Loucy (cell line): ENCODE results near the gene GSG1L.

Source experiments
- H2AFZ ChIP-seq: fragments of 200-600 bp; sonication (generic); 2 replicates; pipeline ENCODE4 v1.6.0; 2016; ENCODE audit warnings: antibody characterized with exemption, mild to moderate bottlenecking, low read length, moderate library complexity
- H3F3A ChIP-seq: fragments of 200-600 bp; 2 replicates; pipeline ENCODE4 v1.6.0; 2016; ENCODE audit warnings: antibody characterized with exemption, low read depth, mild to moderate bottlenecking
- H3K27me3 ChIP-seq: fragments of 200-600 bp; sonication (generic); 2 replicates; pipeline ENCODE4 v1.6.1; 2014; ENCODE audit warnings: low read length, mild to moderate bottlenecking; ENCODE audit not compliant: insufficient read depth, poor library complexity, severe bottlenecking
- H3K36me3 ChIP-seq: fragments of 200-600 bp; sonication (generic); 2 replicates; pipeline ENCODE4 v1.6.1; 2016; ENCODE audit warnings: low read length; ENCODE audit not compliant: insufficient read depth
- H3K4me1 ChIP-seq: fragments of 200-600 bp; sonication (generic); 2 replicates; pipeline ENCODE4 v1.5.1; 2014; ENCODE audit warnings: low read length, mild to moderate bottlenecking; ENCODE audit not compliant: insufficient read depth, poor library complexity, severe bottlenecking
- H3K4me2 ChIP-seq: fragments of 200-600 bp; sonication (generic); 2 replicates; pipeline ENCODE4 v1.6.0; 2014; ENCODE audit warnings: antibody characterized with exemption, low read length, low read depth, mild to moderate bottlenecking; ENCODE audit not compliant: poor library complexity, severe bottlenecking
- H3K4me3 ChIP-seq: fragments of 200-600 bp; sonication (generic); 2 replicates; pipeline ENCODE4 v1.5.1; 2014; ENCODE audit warnings: low read length, mild to moderate bottlenecking, mixed read lengths; ENCODE audit not compliant: poor library complexity, severe bottlenecking
- H3K79me2 ChIP-seq: fragments of 200-600 bp; sonication (generic); 2 replicates; pipeline ENCODE4 v1.6.1; 2014; ENCODE audit warnings: low read length; ENCODE audit not compliant: insufficient read depth
- H3K9ac ChIP-seq: fragments of 200-600 bp; sonication (generic); 2 replicates; pipeline ENCODE4 v1.6.0; 2014; ENCODE audit warnings: mild to moderate bottlenecking, low read depth, low read length, moderate library complexity; ENCODE audit not compliant: poor library complexity, severe bottlenecking
- H3K9me2 ChIP-seq: fragments of 200-600 bp; sonication (generic); replicated peaks from 2 replicates; pipeline ENCODE4 v1.6.1; 2016; ENCODE audit warnings: low read depth, low read length, mixed read lengths
- H3K9me3 ChIP-seq: fragments of 200-600 bp; sonication (generic); 2 replicates; pipeline ENCODE4 v1.6.1; 2014; ENCODE audit warnings: mild to moderate bottlenecking, antibody characterized with exemption, low read length, low read depth; ENCODE audit not compliant: insufficient read depth
- H4K20me1 ChIP-seq: fragments of 200-600 bp; sonication (generic); 2 replicates; pipeline ENCODE4 v1.6.0; 2014; ENCODE audit warnings: antibody characterized with exemption, low read length, mild to moderate bottlenecking; ENCODE audit not compliant: insufficient read depth, poor library complexity, severe bottlenecking
- EZH2phosphoT487 ChIP-seq: fragments of 200-600 bp; IDR thresholded peaks from 2 replicates; pipeline ENCODE4 v1.6.1; 2018; ENCODE audit warnings: antibody characterized with exemption, mild to moderate bottlenecking, moderate library complexity, borderline replicate concordance
- TF ChIP-seq, protein P1 (sequence below): fragments of 200-600 bp; sonication (generic); conservative IDR thresholded peaks from 2 replicates; pipeline ENCODE4 v1.5.1; 2014; ENCODE audit warnings: mild to moderate bottlenecking, antibody characterized with exemption, low read length

Gene GSG1L

DNA sequence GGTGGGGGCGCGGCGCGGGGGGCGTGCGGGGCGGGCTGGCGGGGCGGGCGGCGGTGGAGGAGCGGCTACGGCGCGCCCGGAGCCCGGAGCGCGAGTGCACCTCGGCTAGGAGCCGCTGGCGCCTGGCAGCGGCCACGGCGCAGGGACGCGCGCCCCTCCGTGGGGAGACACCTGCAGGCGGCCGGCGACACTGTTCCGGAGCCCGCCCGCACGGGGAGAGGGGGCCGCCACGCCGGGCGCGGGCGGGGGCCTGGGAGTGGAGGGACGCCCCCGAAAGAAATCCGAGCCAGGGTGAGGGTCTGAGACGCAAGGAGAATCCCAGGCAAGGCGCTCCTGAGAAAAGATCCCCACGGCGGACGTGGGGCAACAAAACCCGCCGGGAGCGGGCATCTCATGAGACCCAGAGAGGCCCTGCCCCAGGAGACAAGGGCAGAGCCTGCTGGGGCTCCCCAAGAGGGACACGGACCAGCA, at the start of gene GSG1L:
Gene GSG1L, minus strand, starts transcription at position 124 of the 471 bp plus-strand sequence. CDS start 290 bp downstream, outside the sequence.
- no peaks in the 10 kb centered on the region for H3K9me2 ChIP-seq
- H3F3A ChIP-seq: no peaks in the 10 kb centered on the region
- no peak within 1 kb of the TSS for H3K9ac ChIP-seq
- no peak within 1 kb of the TSS for H3K4me2 ChIP-seq
- no peaks in the 10 kb centered on the region for H4K20me1 ChIP-seq
- H2AFZ ChIP-seq: no peak within 1 kb of the TSS
- TF ChIP-seq EZH2phosphoT487: no peak
- TF ChIP-seq, protein P1, sequence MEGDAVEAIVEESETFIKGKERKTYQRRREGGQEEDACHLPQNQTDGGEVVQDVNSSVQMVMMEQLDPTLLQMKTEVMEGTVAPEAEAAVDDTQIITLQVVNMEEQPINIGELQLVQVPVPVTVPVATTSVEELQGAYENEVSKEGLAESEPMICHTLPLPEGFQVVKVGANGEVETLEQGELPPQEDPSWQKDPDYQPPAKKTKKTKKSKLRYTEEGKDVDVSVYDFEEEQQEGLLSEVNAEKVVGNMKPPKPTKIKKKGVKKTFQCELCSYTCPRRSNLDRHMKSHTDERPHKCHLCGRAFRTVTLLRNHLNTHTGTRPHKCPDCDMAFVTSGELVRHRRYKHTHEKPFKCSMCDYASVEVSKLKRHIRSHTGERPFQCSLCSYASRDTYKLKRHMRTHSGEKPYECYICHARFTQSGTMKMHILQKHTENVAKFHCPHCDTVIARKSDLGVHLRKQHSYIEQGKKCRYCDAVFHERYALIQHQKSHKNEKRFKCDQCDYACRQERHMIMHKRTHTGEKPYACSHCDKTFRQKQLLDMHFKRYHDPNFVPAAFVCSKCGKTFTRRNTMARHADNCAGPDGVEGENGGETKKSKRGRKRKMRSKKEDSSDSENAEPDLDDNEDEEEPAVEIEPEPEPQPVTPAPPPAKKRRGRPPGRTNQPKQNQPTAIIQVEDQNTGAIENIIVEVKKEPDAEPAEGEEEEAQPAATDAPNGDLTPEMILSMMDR: no peak
- H3K79me2 ChIP-seq: no peaks in the 10 kb centered on the region
- no peaks in the 10 kb centered on the region for H3K9me3 ChIP-seq
- no peak within 1 kb of the TSS for H3K4me3 ChIP-seq
- H3K27me3 ChIP-seq: no peaks in the 10 kb centered on the region
- H3K36me3 ChIP-seq: no peaks in the 10 kb centered on the region
- H3K4me1 ChIP-seq: no peaks in the 10 kb centered on the region

DNA sequence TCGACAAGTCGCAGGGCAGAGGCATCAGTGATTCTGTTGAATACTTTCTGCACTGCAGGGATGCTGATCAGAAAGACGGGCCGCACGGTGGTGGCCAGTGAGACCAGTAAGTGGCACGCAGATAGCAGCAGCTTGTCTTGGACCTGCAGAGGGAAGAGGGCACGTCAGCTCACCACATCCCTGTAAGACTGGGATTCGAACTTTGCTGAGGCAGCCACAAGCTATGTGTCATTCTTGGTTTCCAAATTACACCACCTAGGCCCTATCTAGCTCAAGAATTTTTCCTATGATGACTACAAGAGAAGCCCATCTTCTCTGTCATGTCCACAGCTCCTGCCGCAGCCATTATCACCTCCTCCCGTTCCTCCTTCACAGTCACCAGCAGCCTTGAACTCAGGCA, 49.4 kb upstream of the GSG1L start:
- H3K4me1 ChIP-seq: no peaks in the 10 kb centered on the region
- H2AFZ ChIP-seq: no peak overlapping the region
- no peaks in the 10 kb centered on the region for H3K27me3 ChIP-seq
- H4K20me1 ChIP-seq: no peaks in the 10 kb centered on the region
- H3K9me3 ChIP-seq: no peaks in the 10 kb centered on the region
- no peaks in the 10 kb centered on the region for H3F3A ChIP-seq
- H3K9me2 ChIP-seq: no peaks in the 10 kb centered on the region
- H3K9ac ChIP-seq: no peak overlapping the region
- no peak overlapping the region for H3K4me2 ChIP-seq
- TF ChIP-seq, protein P1: no peak
- TF ChIP-seq EZH2phosphoT487: no peak
- H3K4me3 ChIP-seq: no peak overlapping the region
- H3K36me3 ChIP-seq: peaks cover 89% of the 10 kb centered on the region
- no peaks in the 10 kb centered on the region for H3K79me2 ChIP-seq

DNA sequence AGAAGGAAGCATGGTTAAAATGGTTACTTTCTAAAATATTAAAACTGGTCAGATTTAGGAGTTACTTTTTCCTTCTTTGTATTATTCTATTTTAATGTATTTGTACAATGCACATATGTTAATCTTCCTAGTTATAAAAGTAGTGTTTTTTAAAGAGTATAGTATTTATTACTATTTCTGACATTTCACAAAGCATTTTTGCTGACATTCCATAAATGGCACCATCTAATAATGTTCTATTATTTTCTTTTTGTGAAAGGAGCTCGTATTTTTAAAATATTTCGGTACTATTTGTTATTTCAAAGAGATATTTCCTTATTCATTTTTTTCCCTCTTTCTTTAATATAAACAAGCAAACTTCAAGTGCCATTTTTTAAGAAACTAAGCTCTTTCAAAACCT, 47.5 kb upstream of the GSG1L start:
- Histone ChIP-seq H3F3A (no peaks in the 10 kb centered on the region), H3K4me1 (no peaks in the 10 kb centered on the region), H3K9ac (no peak overlapping the region), H3K27me3 (no peaks in the 10 kb centered on the region), H2AFZ (no peak overlapping the region), H3K9me2 (no peaks in the 10 kb centered on the region), H3K4me3 (no peak overlapping the region), H3K4me2 (no peak overlapping the region), H3K36me3 (peaks cover 92% of the 10 kb centered on the region), H4K20me1 (no peaks in the 10 kb centered on the region), H3K79me2 (no peaks in the 10 kb centered on the region), H3K9me3 (no peaks in the 10 kb centered on the region)
- TF ChIP-seq EZH2phosphoT487: no peak
- TF ChIP-seq, protein P1: no peak
